Neural progenitor cell (in vitro differentiated cells): ENCODE measurements around the gene MYOF. TPM values are rescaled to one million over a fixed set of nuclear protein-coding genes. Genes with fewer than 3 reads are reported as not detected.
"Not testable (repeated sequence)": the region's sequence is repeated elsewhere in the genome, so short reads cannot be mapped to it uniquely, and the experiment has no call there.

Experiments
- DNase-seq: peaks from one replicate; pipeline ENCODE4 v3.0.0-alpha.2; 2016; ENCODE audit warnings: low spot score
- H2AFZ ChIP-seq: fragments of 200-600 bp; sonication (generic); replicated peaks from 2 replicates; pipeline ENCODE4 v1.6.1; 2016; ENCODE audit warnings: antibody characterized with exemption
- H3F3A ChIP-seq: fragments of 200-600 bp; sonication (generic); 2 replicates; pipeline ENCODE4 v1.6.1; 2016; ENCODE audit warnings: antibody characterized with exemption, low read depth
- H3K27ac ChIP-seq: fragments of 200-600 bp; sonication (generic); 2 replicates; pipeline ENCODE4 v1.5.1; 2016; ENCODE audit warnings: mild to moderate bottlenecking
- H3K27me3 ChIP-seq: fragments of 200-600 bp; sonication (generic); 2 replicates; pipeline ENCODE4 v1.6.1; 2016; ENCODE audit warnings: mild to moderate bottlenecking, moderate library complexity
- H3K36me3 ChIP-seq: fragments of 200-600 bp; sonication (generic); 2 replicates; pipeline ENCODE4 v1.5.1; 2016
- H3K4me1 ChIP-seq: fragments of 200-600 bp; sonication (generic); 2 replicates; pipeline ENCODE4 v1.6.1; 2016; ENCODE audit warnings: mixed run types
- H3K4me2 ChIP-seq: fragments of 200-600 bp; sonication (generic); 2 replicates; pipeline ENCODE4 v1.6.1; 2016
- H3K4me3 ChIP-seq: fragments of 200-600 bp; sonication (generic); 2 replicates; pipeline ENCODE4 v1.5.1; 2016
- H3K79me2 ChIP-seq: fragments of 200-600 bp; sonication (generic); 2 replicates; pipeline ENCODE4 v1.6.1; 2016; ENCODE audit warnings: low read depth
- H3K9ac ChIP-seq: fragments of 200-600 bp; sonication (generic); 2 replicates; pipeline ENCODE4 v1.6.1; 2016
- H3K9me3 ChIP-seq: fragments of 200-600 bp; sonication (generic); 2 replicates; pipeline ENCODE4 v1.5.1; 2016; ENCODE audit warnings: low read depth
- H4K20me1 ChIP-seq: fragments of 200-600 bp; sonication (generic); 2 replicates; pipeline ENCODE4 v1.6.1; 2016; ENCODE audit warnings: low read depth
- H3K27ac Mint-ChIP-seq: 3 replicates; pipeline ENCODE4 v1.8.0; 2021; ENCODE audit warnings: mixed read lengths
- H3K27me3 Mint-ChIP-seq: 2 replicates; pipeline ENCODE4 v1.8.0; 2022; ENCODE audit warnings: low read depth, mild to moderate bottlenecking, inconsistent platforms, moderate library complexity, mixed read lengths; ENCODE audit not compliant: insufficient read depth
- H3K36me3 Mint-ChIP-seq: 3 replicates; pipeline ENCODE4 v1.8.0; 2021; ENCODE audit warnings: mixed read lengths
- H3K4me1 Mint-ChIP-seq: 3 replicates; pipeline ENCODE4 v1.8.0; 2021; ENCODE audit warnings: mixed read lengths
- H3K4me3 Mint-ChIP-seq: 3 replicates; pipeline ENCODE4 v1.8.0; 2021; ENCODE audit warnings: mild to moderate bottlenecking, moderate library complexity, mixed read lengths
- H3K9me3 Mint-ChIP-seq: 3 replicates; pipeline ENCODE4 v1.8.0; 2020; ENCODE audit warnings: mixed read lengths
- CTCF ChIP-seq: fragments of 200-600 bp; sonication (generic); IDR thresholded peaks from 2 replicates; pipeline ENCODE4 v1.5.1; 2017; ENCODE audit warnings: antibody characterized with exemption, mild to moderate bottlenecking
- EZH2 ChIP-seq: fragments of 200-600 bp; sonication (generic); IDR thresholded peaks from 2 replicates; pipeline ENCODE4 v1.6.1; 2017; ENCODE audit warnings: antibody characterized with exemption, mild to moderate bottlenecking, moderate library complexity
- EZH2phosphoT487 ChIP-seq: fragments of 200-600 bp; sonication (generic); IDR thresholded peaks from 2 replicates; pipeline ENCODE4 v1.6.1; 2017; ENCODE audit warnings: antibody characterized with exemption
- total RNA-seq: library from RNA; depleted of rRNA; stranded (reverse); fragments of >200 nt; gene quantifications from 2 replicates; pipeline ENCODE4 v1.2.3, GENCODE V29; 2015; ENCODE audit warnings: low replicate concordance

The MYOF gene
- total RNA-seq, 1 donor from 2014 or later = 1.6 TPM

GRCh38 chr10:93420944-93421825, 60.9 kb downstream of the MYOF start:
- Histone ChIP-seq H3K4me2 (peak overlapping the region; percentile 45), H3K4me3 (no peak overlapping the region), H3K27me3 (no peaks in the 10 kb centered on the region), H2AFZ (no peak overlapping the region), H3K79me2 (no peaks in the 10 kb centered on the region), H3K27ac (no peak overlapping the region), H3K9me3 (no peaks in the 10 kb centered on the region), H3F3A (peaks cover 25% of the 10 kb centered on the region), H3K4me1 (peaks cover 29% of the 10 kb centered on the region), H3K9ac (no peak overlapping the region), H4K20me1 (no peaks in the 10 kb centered on the region), H3K36me3 (no peaks in the 10 kb centered on the region)
- Mint-ChIP-seq H3K9me3 (no peaks in the 10 kb centered on the region), H3K36me3 (no peaks in the 10 kb centered on the region), H3K4me1 (peaks cover 57% of the 10 kb centered on the region), H3K27me3 (peaks cover 8% of the 10 kb centered on the region), H3K27ac (peak overlapping the region; percentile 97), H3K4me3 (no peak overlapping the region)
- TF ChIP-seq EZH2phosphoT487 (no peak), CTCF (no peak), EZH2 (no peak)
- DNase-seq = no peak

- Mint-ChIP-seq H3K4me3 (peak overlapping the region; percentile 69), H3K36me3 (no peaks in the 10 kb centered on the region), H3K9me3 (no peaks in the 10 kb centered on the region), H3K27ac (peak overlapping the region; percentile 91), H3K4me1 (peaks cover 57% of the 10 kb centered on the region), H3K27me3 (peaks cover 8% of the 10 kb centered on the region)
- no peak overlapping the region for H3K4me3 ChIP-seq
- H3F3A ChIP-seq = peaks cover 28% of the 10 kb centered on the region
- H3K36me3 ChIP-seq = no peaks in the 10 kb centered on the region
- peak; percentile 87 for DNase-seq
- H4K20me1 ChIP-seq = no peaks in the 10 kb centered on the region
- H2AFZ ChIP-seq = no peak overlapping the region
- no peaks in the 10 kb centered on the region for H3K79me2 ChIP-seq
- no peak overlapping the region for H3K9ac ChIP-seq
- TF ChIP-seq EZH2phosphoT487 (no peak), CTCF (no peak), EZH2 (no peak)
- H3K4me1 ChIP-seq = peaks cover 29% of the 10 kb centered on the region
- H3K27me3 ChIP-seq = no peaks in the 10 kb centered on the region
- peak overlapping the region; percentile 45 for H3K4me2 ChIP-seq
- no peaks in the 10 kb centered on the region for H3K9me3 ChIP-seq
- no peak overlapping the region for H3K27ac ChIP-seq
Observed at GRCh38 chr10:93420091-93420490, 62.0 kb downstream of the MYOF start.

- H3K4me2 ChIP-seq, H3K27ac ChIP-seq, H3K9me3 ChIP-seq, H3K36me3 Mint-ChIP-seq, DNase-seq, H3K4me3 Mint-ChIP-seq, H3K36me3 ChIP-seq, H2AFZ ChIP-seq, H3K27me3 Mint-ChIP-seq, H3K79me2 ChIP-seq, H3K4me3 ChIP-seq, H3K27me3 ChIP-seq, H4K20me1 ChIP-seq, H3K9ac ChIP-seq, H3K9me3 Mint-ChIP-seq, H3K27ac Mint-ChIP-seq: not testable (repeated sequence)
- Histone ChIP-seq H3K4me1 (peaks cover 29% of the 10 kb centered on the region), H3F3A (peaks cover 28% of the 10 kb centered on the region)
- H3K4me1 Mint-ChIP-seq = peaks cover 54% of the 10 kb centered on the region
Observed at GRCh38 chr10:93419016-93419415, 63.1 kb downstream of the MYOF start.

GRCh38 chr10:93417921-93418320, 64.2 kb downstream of the MYOF start:
- Histone ChIP-seq H3K4me2 (no peak overlapping the region), H3K4me1 (peaks cover 29% of the 10 kb centered on the region), H3K79me2 (no peaks in the 10 kb centered on the region), H3F3A (peaks cover 26% of the 10 kb centered on the region), H4K20me1 (no peaks in the 10 kb centered on the region), H2AFZ (no peak overlapping the region), H3K27me3 (no peaks in the 10 kb centered on the region), H3K9ac (no peak overlapping the region), H3K36me3 (no peaks in the 10 kb centered on the region), H3K4me3 (no peak overlapping the region), H3K9me3 (no peaks in the 10 kb centered on the region), H3K27ac (no peak overlapping the region)
- Mint-ChIP-seq H3K9me3 (no peaks in the 10 kb centered on the region), H3K27me3 (peaks cover 6% of the 10 kb centered on the region), H3K36me3 (no peaks in the 10 kb centered on the region), H3K4me1 (peaks cover 61% of the 10 kb centered on the region), H3K4me3 (no peak overlapping the region), H3K27ac (peak overlapping the region; percentile 76)
- TF ChIP-seq CTCF (no peak), EZH2phosphoT487 (no peak), EZH2 (no peak)
- no peak for DNase-seq
